Measurements from ENCODE around the gene NDUFB8.
A peak's percentile ranks its signal among the peaks of the same experiment; 100 is the strongest.

Gene NDUFB8

GRCh38 chr10:100528921-100529474 is 673 bp downstream of the NDUFB8 start:
- Histone ChIP-seq H3K27me3 (ENCODE audit: insufficient read depth, low read length) (no peaks in the 10 kb centered on the region), H3K4me3 (ENCODE audit: low read length) (peak overlapping the region; percentile 85), H3K36me3 (ENCODE audit: insufficient read depth, low read length) (peaks cover 30% of the 10 kb centered on the region), H3K4me1 (ENCODE audit: insufficient read depth, low read length) (peaks cover 15% of the 10 kb centered on the region), H3K9me3 (ENCODE audit: low read length) (no peaks in the 10 kb centered on the region), H2AFZ (ENCODE audit: low read depth, low read length) (peak overlapping the region; percentile 85)

- Histone ChIP-seq H3K36me3 (ENCODE audit: insufficient read depth, low read length) (peaks cover 36% of the 10 kb centered on the region), H3K9me3 (ENCODE audit: low read length) (no peaks in the 10 kb centered on the region), H2AFZ (ENCODE audit: low read depth, low read length) (no peak overlapping the region), H3K4me1 (ENCODE audit: insufficient read depth, low read length) (peaks cover 15% of the 10 kb centered on the region), H3K4me3 (ENCODE audit: low read length) (peak overlapping the region; percentile 85), H3K27me3 (ENCODE audit: insufficient read depth, low read length) (no peaks in the 10 kb centered on the region)
These were observed 1.4 kb downstream of the NDUFB8 start for GRCh38 chr10:100528123-100528886.

- Histone ChIP-seq H2AFZ (ENCODE audit: low read depth, low read length) (no peak overlapping the region), H3K36me3 (ENCODE audit: insufficient read depth, low read length) (peaks cover 37% of the 10 kb centered on the region), H3K9me3 (ENCODE audit: low read length) (no peaks in the 10 kb centered on the region), H3K27me3 (ENCODE audit: insufficient read depth, low read length) (no peaks in the 10 kb centered on the region), H3K4me1 (ENCODE audit: insufficient read depth, low read length) (peaks cover 12% of the 10 kb centered on the region), H3K4me3 (ENCODE audit: low read length) (no peak overlapping the region)
These were observed 5.0 kb downstream of the NDUFB8 start for GRCh38 chr10:100524638-100525037.

GRCh38 chr10:100524206-100524605 is 5.5 kb downstream of the NDUFB8 start:
- Histone ChIP-seq H3K9me3 (ENCODE audit: low read length) (no peaks in the 10 kb centered on the region), H2AFZ (ENCODE audit: low read depth, low read length) (no peak overlapping the region), H3K4me3 (ENCODE audit: low read length) (no peak overlapping the region), H3K4me1 (ENCODE audit: insufficient read depth, low read length) (peaks cover 11% of the 10 kb centered on the region), H3K27me3 (ENCODE audit: insufficient read depth, low read length) (no peaks in the 10 kb centered on the region), H3K36me3 (ENCODE audit: insufficient read depth, low read length) (peaks cover 37% of the 10 kb centered on the region)

- Histone ChIP-seq H3K9me3 (ENCODE audit: low read length) (no peaks in the 10 kb centered on the region), H3K27me3 (ENCODE audit: insufficient read depth, low read length) (no peaks in the 10 kb centered on the region), H3K4me3 (ENCODE audit: low read length) (no peak overlapping the region), H2AFZ (ENCODE audit: low read depth, low read length) (no peak overlapping the region), H3K4me1 (ENCODE audit: insufficient read depth, low read length) (no peaks in the 10 kb centered on the region), H3K36me3 (ENCODE audit: insufficient read depth, low read length) (peaks cover 37% of the 10 kb centered on the region)
These were observed 6.7 kb downstream of the NDUFB8 start for GRCh38 chr10:100522945-100523344.

GRCh38 chr10:100522107-100522801 is 7.4 kb downstream of the NDUFB8 start:
- no peaks in the 10 kb centered on the region for H3K27me3 ChIP-seq (ENCODE audit: insufficient read depth, low read length)
- no peak overlapping the region for H2AFZ ChIP-seq (ENCODE audit: low read depth, low read length)
- no peak overlapping the region for H3K4me3 ChIP-seq (ENCODE audit: low read length)
- H3K9me3 ChIP-seq (ENCODE audit: low read length) = no peaks in the 10 kb centered on the region
- no peaks in the 10 kb centered on the region for H3K4me1 ChIP-seq (ENCODE audit: insufficient read depth, low read length)
- peaks cover 37% of the 10 kb centered on the region for H3K36me3 ChIP-seq (ENCODE audit: insufficient read depth, low read length)

- Histone ChIP-seq H3K9me3 (ENCODE audit: low read length) (no peaks in the 10 kb centered on the region), H2AFZ (ENCODE audit: low read depth, low read length) (no peak overlapping the region), H3K27me3 (ENCODE audit: insufficient read depth, low read length) (no peaks in the 10 kb centered on the region), H3K4me3 (ENCODE audit: low read length) (no peak overlapping the region), H3K4me1 (ENCODE audit: insufficient read depth, low read length) (no peaks in the 10 kb centered on the region), H3K36me3 (ENCODE audit: insufficient read depth, low read length) (peaks cover 25% of the 10 kb centered on the region)
These were observed 8.9 kb downstream of the NDUFB8 start for GRCh38 chr10:100520811-100521210.

- Histone ChIP-seq H3K4me3 (ENCODE audit: low read length) (peak within 1 kb of the TSS; percentile 41), H3K4me1 (ENCODE audit: insufficient read depth, low read length) (no peaks in the 10 kb centered on the region), H3K27me3 (ENCODE audit: insufficient read depth, low read length) (no peaks in the 10 kb centered on the region), H3K9me3 (ENCODE audit: low read length) (no peaks in the 10 kb centered on the region), H2AFZ (ENCODE audit: low read depth, low read length) (peak within 1 kb of the TSS; percentile 1), H3K36me3 (ENCODE audit: insufficient read depth, low read length) (peaks cover 13% of the 10 kb centered on the region)
These were observed 10.2 kb downstream of the NDUFB8 start, which contains the start of gene SEC31B for GRCh38 chr10:100519311-100520051. Gene SEC31B (minus strand): TSS chr10:100519861. CDS start chr10:100516952, 2,909 bp downstream.

GRCh38 chr10:100518761-100519241 is 10.9 kb downstream of the NDUFB8 start:
- H3K4me3 ChIP-seq (ENCODE audit: low read length) = peak overlapping the region; percentile 41
- peaks cover 6% of the 10 kb centered on the region for H3K36me3 ChIP-seq (ENCODE audit: insufficient read depth, low read length)
- H2AFZ ChIP-seq (ENCODE audit: low read depth, low read length) = no peak overlapping the region
- H3K4me1 ChIP-seq (ENCODE audit: insufficient read depth, low read length) = no peaks in the 10 kb centered on the region
- H3K9me3 ChIP-seq (ENCODE audit: low read length) = no peaks in the 10 kb centered on the region
- no peaks in the 10 kb centered on the region for H3K27me3 ChIP-seq (ENCODE audit: insufficient read depth, low read length)

- Histone ChIP-seq H2AFZ (ENCODE audit: low read depth, low read length) (no peak overlapping the region), H3K9me3 (ENCODE audit: low read length) (no peaks in the 10 kb centered on the region), H3K4me1 (ENCODE audit: insufficient read depth, low read length) (no peaks in the 10 kb centered on the region), H3K4me3 (ENCODE audit: low read length) (no peak overlapping the region), H3K36me3 (ENCODE audit: insufficient read depth, low read length) (no peaks in the 10 kb centered on the region), H3K27me3 (ENCODE audit: insufficient read depth, low read length) (no peaks in the 10 kb centered on the region)
These were observed 12.8 kb downstream of the NDUFB8 start for GRCh38 chr10:100516847-100517246.

- H3K9me3 ChIP-seq (ENCODE audit: low read length) = no peaks in the 10 kb centered on the region
- no peaks in the 10 kb centered on the region for H3K36me3 ChIP-seq (ENCODE audit: insufficient read depth, low read length)
- no peaks in the 10 kb centered on the region for H3K27me3 ChIP-seq (ENCODE audit: insufficient read depth, low read length)
- no peak overlapping the region for H2AFZ ChIP-seq (ENCODE audit: low read depth, low read length)
- no peaks in the 10 kb centered on the region for H3K4me1 ChIP-seq (ENCODE audit: insufficient read depth, low read length)
- H3K4me3 ChIP-seq (ENCODE audit: low read length) = no peak overlapping the region
These were observed 14.1 kb downstream of the NDUFB8 start for GRCh38 chr10:100515612-100516011.

- Histone ChIP-seq H2AFZ (ENCODE audit: low read depth, low read length) (no peak overlapping the region), H3K4me3 (ENCODE audit: low read length) (no peak overlapping the region), H3K4me1 (ENCODE audit: insufficient read depth, low read length) (peaks cover 7% of the 10 kb centered on the region), H3K9me3 (ENCODE audit: low read length) (no peaks in the 10 kb centered on the region), H3K36me3 (ENCODE audit: insufficient read depth, low read length) (peaks cover 6% of the 10 kb centered on the region), H3K27me3 (ENCODE audit: insufficient read depth, low read length) (no peaks in the 10 kb centered on the region)
These were observed 18.9 kb downstream of the NDUFB8 start for GRCh38 chr10:100510533-100511308.

All from neuron (in vitro differentiated cells).